NOMO-1 treated with dmso at 0.1 percent for 144 hours (cell line): ENCODE results near the gene HOXB2.

Source experiments
- DNase-seq: peaks from one replicate; lab custom pipeline; 2025; ENCODE audit not compliant: unreplicated experiment; lab: John Stamatoyannopoulos, UW

The HOXB2 gene

GRCh38 chr17:48494335-48494734 is 50.6 kb downstream of the HOXB2 start:
- DNase-seq: no peak
